ENCODE measurements around the gene CPVL. TPM values are rescaled to one million over a fixed set of nuclear protein-coding genes. Genes with fewer than 3 reads are reported as not detected.

Gene CPVL
- total RNA-seq, 4 donors from 2014 or later = 3.9 to 34.1 (median 15.7) TPM

DNA sequence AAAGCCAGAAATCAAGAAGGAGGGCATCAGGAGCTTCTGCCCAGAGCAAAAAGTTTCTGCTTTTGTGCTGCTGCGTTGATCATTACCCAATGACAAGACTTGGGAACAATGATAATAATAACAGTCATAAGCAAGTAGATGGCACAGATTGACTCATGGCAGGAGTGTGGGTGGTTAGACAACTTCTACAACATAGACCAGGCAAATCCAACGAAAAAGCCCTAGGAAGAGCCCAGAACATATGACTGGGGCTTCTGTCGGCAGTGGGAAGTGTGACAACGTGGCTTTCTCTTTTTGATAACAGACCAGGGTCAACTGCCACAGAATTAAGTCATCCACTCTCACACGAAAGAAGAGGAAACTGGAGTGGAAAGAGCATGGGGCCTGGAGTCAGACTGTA is 102.8 kb downstream of the CPVL start:
- Histone ChIP-seq H3K27ac (no peak overlapping the region), H3K36me3 (no peaks in the 10 kb centered on the region), H3K4me1 (peaks cover 0 to 24% (median 9%) of the 10 kb centered on the region in 3 donors), H3K27me3 (no peaks in the 10 kb centered on the region), H3K9me3 (no peaks in the 10 kb centered on the region), H3K4me3 (no peak overlapping the region)
- intact Hi-C loops (cut with DNase I) = no loop called here
- whole genome bisulfite sequencing, 2 donors = 77 to 82% methylated on average over 4 to 5 of the region's 5 CpGs
- DNase-seq = no peak
- no peak for TF ChIP-seq POLR2A (IDR thresholded peaks at IDR 0.05)
- TF ChIP-seq, protein P1, sequence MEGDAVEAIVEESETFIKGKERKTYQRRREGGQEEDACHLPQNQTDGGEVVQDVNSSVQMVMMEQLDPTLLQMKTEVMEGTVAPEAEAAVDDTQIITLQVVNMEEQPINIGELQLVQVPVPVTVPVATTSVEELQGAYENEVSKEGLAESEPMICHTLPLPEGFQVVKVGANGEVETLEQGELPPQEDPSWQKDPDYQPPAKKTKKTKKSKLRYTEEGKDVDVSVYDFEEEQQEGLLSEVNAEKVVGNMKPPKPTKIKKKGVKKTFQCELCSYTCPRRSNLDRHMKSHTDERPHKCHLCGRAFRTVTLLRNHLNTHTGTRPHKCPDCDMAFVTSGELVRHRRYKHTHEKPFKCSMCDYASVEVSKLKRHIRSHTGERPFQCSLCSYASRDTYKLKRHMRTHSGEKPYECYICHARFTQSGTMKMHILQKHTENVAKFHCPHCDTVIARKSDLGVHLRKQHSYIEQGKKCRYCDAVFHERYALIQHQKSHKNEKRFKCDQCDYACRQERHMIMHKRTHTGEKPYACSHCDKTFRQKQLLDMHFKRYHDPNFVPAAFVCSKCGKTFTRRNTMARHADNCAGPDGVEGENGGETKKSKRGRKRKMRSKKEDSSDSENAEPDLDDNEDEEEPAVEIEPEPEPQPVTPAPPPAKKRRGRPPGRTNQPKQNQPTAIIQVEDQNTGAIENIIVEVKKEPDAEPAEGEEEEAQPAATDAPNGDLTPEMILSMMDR (IDR thresholded peaks at IDR 0.05) = no peak

DNA sequence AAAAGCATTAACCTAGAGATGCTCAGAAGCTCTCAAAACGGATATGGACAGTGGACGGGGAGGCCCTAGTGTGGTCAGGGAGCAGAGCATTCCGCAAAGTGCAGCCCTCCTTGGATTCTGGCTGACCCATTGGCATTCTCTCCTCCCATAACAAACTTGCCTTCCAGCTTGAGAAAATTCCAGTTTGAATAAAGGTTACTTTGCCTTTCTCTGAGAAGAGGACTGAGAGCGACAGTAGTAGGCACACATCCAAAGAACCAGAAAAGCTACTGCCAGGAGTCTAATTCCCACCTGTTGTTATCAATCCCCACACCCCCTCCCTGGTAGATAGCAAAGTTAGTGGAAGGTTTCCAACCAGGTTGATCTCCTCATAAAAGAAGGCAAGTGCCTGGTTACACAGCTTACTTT is 103.5 kb downstream of the CPVL start:
- no peak overlapping the region for H3K27ac ChIP-seq
- DNase-seq = no peak
- H3K36me3 ChIP-seq = no peaks in the 10 kb centered on the region
- 77 to 84% methylated on average over 4 of the region's 4 CpGs for WGBS, 2 donors
- no peak for TF ChIP-seq POLR2A (IDR thresholded peaks at IDR 0.05)
- TF ChIP-seq, protein P1 (IDR thresholded peaks at IDR 0.05) = no peak
- H3K9me3 ChIP-seq = no peaks in the 10 kb centered on the region
- H3K4me1 ChIP-seq = peaks cover 0 to 30% (median 9%) of the 10 kb centered on the region in 3 donors
- no peak overlapping the region for H3K4me3 ChIP-seq
- intact Hi-C loops (cut with DNase I) = no loop called here
- H3K27me3 ChIP-seq = no peaks in the 10 kb centered on the region

DNA sequence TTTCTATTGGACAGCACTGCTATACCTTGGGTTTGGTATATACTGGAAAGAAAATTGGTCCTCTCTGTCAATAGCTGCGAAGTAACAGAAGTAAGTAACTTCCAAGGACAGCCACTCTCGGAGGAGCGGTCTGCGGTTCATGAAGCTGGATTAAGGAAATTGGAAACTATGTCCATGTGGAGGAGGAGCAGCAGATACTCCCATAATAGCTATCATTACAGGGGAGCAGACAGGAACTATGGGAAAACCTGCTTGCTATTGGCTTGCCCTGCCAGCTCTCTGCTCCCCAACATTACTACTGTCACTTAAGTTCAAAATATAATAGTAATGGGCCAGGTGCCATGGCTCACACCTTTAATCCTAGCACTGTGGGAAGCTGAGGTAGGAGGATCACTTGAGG is 104.3 kb downstream of the CPVL start:
- Histone ChIP-seq H3K27me3 (no peaks in the 10 kb centered on the region), H3K27ac (no peak overlapping the region), H3K9me3 (no peaks in the 10 kb centered on the region), H3K4me3 (no peak overlapping the region), H3K4me1 (peaks cover 0 to 30% (median 9%) of the 10 kb centered on the region in 3 donors), H3K36me3 (no peaks in the 10 kb centered on the region)
- 90 to 92% methylated on average over 4 of the region's 4 CpGs for WGBS, 2 donors
- DNase-seq = no peak
- TF ChIP-seq POLR2A (IDR thresholded peaks at IDR 0.05) = no peak
- TF ChIP-seq, protein P1 (IDR thresholded peaks at IDR 0.05) = no peak
- intact Hi-C loops (cut with DNase I) = no loop called here

DNA sequence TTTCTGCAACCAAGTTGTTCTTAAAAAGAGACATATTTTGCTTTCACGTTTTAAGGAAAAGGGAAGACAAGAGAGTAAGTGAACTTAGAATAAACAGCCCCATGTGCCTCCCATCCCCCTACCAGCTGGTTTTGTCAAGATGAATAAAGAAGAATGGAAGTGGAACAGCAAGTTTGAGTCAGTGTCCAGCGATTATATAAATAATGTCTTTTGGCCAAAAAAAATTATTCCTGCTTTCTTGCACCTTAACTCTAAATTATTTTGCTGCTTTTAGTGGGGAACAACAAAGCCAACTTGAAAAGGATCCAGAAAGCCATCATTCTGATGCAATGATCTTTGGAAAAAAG is 105.8 kb downstream of the CPVL start:
- DNase-seq = no peak
- Histone ChIP-seq H3K9me3 (no peaks in the 10 kb centered on the region), H3K4me1 (peaks cover 0 to 31% (median 9%) of the 10 kb centered on the region in 3 donors), H3K27ac (no peak overlapping the region), H3K36me3 (no peaks in the 10 kb centered on the region), H3K27me3 (no peaks in the 10 kb centered on the region), H3K4me3 (no peak overlapping the region)
- 39 to 48% methylated on average over 2 of the region's 2 CpGs for WGBS, 2 donors
- intact Hi-C loops (cut with DNase I) = no loop called here
- TF ChIP-seq, protein P1 (IDR thresholded peaks at IDR 0.05) = no peak

DNA sequence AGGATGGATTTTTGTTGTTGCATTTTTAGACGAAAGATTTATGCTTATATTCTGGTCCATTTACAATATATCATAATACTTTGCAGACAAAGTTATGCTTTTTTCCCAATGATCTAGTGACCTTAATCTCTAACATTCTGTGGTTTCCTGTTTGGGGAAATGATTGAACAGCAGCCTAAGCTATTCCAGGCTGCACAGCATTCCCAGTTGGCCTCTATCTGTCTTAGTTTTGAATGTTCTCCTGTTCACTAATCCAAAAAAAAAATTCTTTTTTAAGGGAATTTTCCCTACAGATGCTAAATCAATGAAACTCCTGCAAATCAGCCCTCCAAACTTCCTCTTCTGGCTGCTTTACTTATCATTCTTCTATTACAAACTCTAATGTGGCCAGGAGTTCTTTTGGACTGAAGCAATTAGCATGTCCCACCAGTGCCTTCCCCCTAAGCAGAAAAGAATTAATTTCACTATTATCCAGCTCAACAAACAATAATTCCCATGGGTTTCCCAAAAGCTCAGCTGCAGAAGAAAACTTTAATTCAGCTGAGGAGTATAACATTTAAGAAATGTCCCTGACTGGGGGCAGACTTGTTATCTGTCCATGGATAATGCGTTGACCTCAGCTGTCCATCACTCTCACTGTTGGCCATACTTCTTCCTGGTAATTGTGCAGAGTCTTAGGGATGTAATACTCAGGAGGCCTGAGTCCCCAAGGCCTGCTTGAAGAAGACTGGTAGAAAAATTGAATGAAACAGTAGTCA is 106.3 kb downstream of the CPVL start:
- 69 to 72% methylated on average over 2 of the region's 2 CpGs for WGBS, 2 donors
- intact Hi-C loops (cut with DNase I) = no loop called here
- no peak overlapping the region for H3K27ac ChIP-seq

More for the DNA sequence above, 106.3 kb downstream of the CPVL start:
- Histone ChIP-seq H3K36me3 (no peaks in the 10 kb centered on the region), H3K4me1 (peaks cover 0 to 37% (median 9%) of the 10 kb centered on the region in 3 donors), H3K9me3 (no peaks in the 10 kb centered on the region), H3K27me3 (no peaks in the 10 kb centered on the region), H3K4me3 (no peak overlapping the region)
- no peak for DNase-seq
- TF ChIP-seq, protein P1 (IDR thresholded peaks at IDR 0.05) = no peak
- no peak for TF ChIP-seq POLR2A (IDR thresholded peaks at IDR 0.05)

Measured in esophagus squamous epithelium (tissue), 5 donors.